T follicular helper cell (primary cell): Measurements from ENCODE around the gene AMHR2.
"Not testable (repeated sequence)": the region's sequence is repeated elsewhere in the genome, so short reads cannot be mapped to it uniquely, and the experiment has no call there.

Experiments used
- DNase-seq: peaks from one replicate; pipeline ENCODE4 v3.0.0-alpha.2; 2020; ENCODE audit warnings: low read depth
- total RNA-seq, 2 experiments: gene quantifications; one replicate each; lab custom pipeline; 2026; lab: John Stamatoyannopoulos, UW

Gene AMHR2
- total RNA-seq, result 0 to 0.13 reads per million in 2 experiments

- DNase-seq, result no peak
Measured at GRCh38 chr12:53423597-53423996, at the start of gene AMHR2. Gene AMHR2 (plus strand): TSS chr12:53423855. CDS start chr12:53423935, 80 bp downstream.

DNA sequence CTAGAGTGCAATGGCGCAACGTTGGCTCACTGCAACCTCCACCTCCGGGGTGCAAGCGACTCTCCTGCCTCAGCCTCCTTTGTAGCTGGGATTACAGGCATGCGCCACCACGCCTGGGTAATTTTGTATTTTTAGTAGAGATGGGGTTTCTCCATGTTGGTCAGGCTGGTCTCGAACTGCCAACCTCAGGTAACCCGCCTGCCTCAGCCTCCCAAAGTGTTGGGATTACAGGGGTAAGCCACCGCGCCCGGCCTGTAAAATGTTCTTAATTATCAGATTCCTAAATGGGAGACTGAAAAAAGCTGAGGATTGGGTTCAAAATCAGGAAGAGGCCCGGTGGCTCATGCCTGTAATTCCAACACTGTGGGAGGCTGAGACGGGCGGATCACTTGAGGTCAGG is 49.4 kb upstream of the AMHR2 start:
- DNase-seq, result not testable (repeated sequence)

GRCh38 chr12:53376747-53377146 is 46.9 kb upstream of the AMHR2 start:
- no peak for DNase-seq

- no peak for DNase-seq
Measured at GRCh38 chr12:53378222-53378621, 45.4 kb upstream of the AMHR2 start.

- no peak for DNase-seq
Measured at GRCh38 chr12:53378724-53379388, 44.8 kb upstream of the AMHR2 start.

GRCh38 chr12:53379389-53380103 is 44.1 kb upstream of the AMHR2 start:
- peak; percentile 99 for DNase-seq

- DNase-seq, result peak; percentile 79
Measured at GRCh38 chr12:53380104-53380793, 43.4 kb upstream of the AMHR2 start, which contains the start of gene SP1. Gene SP1 (plus strand): TSS chr12:53380176. CDS start chr12:53380292, 116 bp downstream.

DNA sequence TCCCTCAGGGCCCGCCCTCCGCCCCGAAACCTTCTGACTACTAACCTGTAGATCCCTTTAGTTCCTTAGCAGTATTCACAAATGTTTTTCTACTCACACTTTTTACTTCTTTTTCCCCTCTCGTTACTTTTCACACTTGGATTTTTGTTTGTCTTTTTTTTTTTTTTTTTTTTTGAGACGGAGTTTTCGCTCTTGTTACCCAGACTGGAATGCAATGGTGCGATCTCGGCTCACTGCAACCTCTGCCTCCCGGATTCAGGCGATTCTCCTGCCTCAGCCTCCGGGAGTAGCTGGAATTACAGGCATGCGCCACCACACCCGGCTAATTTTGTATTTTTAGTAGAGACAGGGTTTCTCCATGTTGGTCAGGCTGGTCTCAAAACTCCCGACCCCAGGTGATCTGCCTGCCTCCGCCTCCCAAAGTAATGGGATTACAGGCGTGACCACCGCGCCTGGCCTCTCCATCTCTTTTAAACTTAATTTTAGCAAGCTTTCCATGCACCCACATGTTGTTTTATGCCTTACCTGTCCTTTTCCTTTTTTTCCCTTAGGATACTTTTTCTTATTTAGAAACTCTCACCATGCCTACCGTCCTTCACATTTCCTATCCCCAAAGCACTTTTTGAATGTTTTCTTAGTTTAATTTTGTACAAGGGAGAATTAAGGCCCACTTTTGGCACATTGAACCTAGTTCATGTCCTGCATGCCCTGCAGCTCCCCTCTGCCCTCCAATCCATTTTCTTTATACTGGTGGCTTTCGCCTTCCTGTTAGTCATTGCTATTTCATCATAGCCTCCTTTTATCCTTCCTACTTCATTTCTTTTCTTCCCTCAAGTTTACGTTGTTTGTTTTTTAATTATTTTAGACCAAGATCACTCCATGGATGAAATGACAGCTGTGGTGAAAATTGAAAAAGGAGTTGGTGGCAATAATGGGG is 42.6 kb upstream of the AMHR2 start:
- no peak for DNase-seq

GRCh38 chr12:53381731-53382630 is 41.7 kb upstream of the AMHR2 start:
- peak; percentile 20 for DNase-seq

DNA sequence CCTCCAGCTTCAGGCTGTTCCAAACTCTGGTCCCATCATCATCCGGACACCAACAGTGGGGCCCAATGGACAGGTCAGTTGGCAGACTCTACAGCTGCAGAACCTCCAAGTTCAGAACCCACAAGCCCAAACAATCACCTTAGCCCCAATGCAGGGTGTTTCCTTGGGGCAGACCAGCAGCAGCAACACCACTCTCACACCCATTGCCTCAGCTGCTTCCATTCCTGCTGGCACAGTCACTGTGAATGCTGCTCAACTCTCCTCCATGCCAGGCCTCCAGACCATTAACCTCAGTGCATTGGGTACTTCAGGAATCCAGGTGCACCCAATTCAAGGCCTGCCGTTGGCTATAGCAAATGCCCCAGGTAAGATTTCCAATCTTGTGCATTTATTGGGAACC is 40.4 kb upstream of the AMHR2 start:
- no peak for DNase-seq

- not testable (repeated sequence) for DNase-seq
Measured at GRCh38 chr12:53386381-53386780, 37.3 kb upstream of the AMHR2 start.

GRCh38 chr12:53388932-53389331 is 34.7 kb upstream of the AMHR2 start:
- no peak for DNase-seq

GRCh38 chr12:53389702-53390101 is 34.0 kb upstream of the AMHR2 start:
- DNase-seq, result no peak

DNA sequence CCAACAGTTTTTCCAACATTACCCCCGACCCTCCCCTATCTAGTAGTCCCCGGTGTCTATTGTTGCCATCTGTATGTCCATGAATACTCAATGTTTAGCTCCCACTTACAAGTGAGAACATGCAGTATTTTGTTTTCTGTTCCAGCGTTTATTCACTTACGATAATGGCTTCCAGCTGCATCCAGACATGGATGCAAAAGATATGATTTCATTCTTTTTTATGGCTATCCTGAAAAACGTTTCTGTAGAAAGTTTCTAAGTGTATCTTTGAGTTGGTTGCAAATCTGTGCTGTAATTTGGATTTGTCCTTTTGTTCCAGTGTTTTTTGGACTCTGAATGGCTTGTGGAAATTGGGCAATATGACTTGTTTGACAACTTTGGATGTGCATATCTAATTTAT is 31.9 kb upstream of the AMHR2 start:
- DNase-seq, result no peak

GRCh38 chr12:53399896-53400295 is 23.8 kb upstream of the AMHR2 start:
- DNase-seq, result no peak

DNA sequence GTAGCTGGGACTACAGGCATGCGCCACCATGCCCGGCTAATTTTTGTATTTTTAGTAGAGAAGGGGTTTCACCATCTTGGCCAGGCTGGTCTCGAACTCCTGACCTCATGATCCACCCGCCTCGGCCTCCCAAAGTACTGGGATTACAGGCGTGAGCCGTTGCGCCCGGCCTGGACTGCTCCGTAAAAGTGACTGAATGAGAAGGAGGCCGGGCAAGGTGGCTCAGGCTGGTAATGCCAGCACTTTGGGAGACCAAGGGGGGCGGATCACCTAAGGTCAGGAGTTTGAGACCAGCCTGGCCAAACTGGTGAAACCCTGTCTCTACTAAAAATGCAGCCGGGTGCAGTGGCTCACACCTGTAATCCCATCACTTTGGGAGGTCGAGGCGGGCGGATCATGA is 21.3 kb upstream of the AMHR2 start:
- not testable (repeated sequence) for DNase-seq

- DNase-seq, result no peak
Measured at GRCh38 chr12:53402871-53403270, 20.8 kb upstream of the AMHR2 start.

- no peak for DNase-seq
Measured at GRCh38 chr12:53410951-53411350, 12.7 kb upstream of the AMHR2 start.

GRCh38 chr12:53413485-53414204 is 10.0 kb upstream of the AMHR2 start:
- DNase-seq, result no peak
